Measurements from ENCODE around the gene ANKRD18A.
A peak's percentile ranks its signal among the peaks of the same experiment; 100 is the strongest.

The ANKRD18A gene

GRCh38 chr9:38651400-38652042, 31.1 kb upstream of the ANKRD18A start:
- POLR2A ChIA-PET, result no interaction called here
- no peak for TF ChIP-seq ZNF560 (tag by site-specific recombination; IDR thresholded peaks at IDR 0.05; ENCODE audit: borderline replicate concordance)
- TF ChIP-seq EGR2 (tag by site-specific recombination; IDR thresholded peaks at IDR 0.05; ENCODE audit: low read depth), result 0 out of 2 replicates have a peak, but pooled peaks have one; percentile 8
- H3K4me3 ChIP-seq (ENCODE audit: low read depth, low read length), result no peak overlapping the region
- no peaks in the 10 kb centered on the region for H3K36me3 ChIP-seq (ENCODE audit: control insufficient read depth in 2 of 2, insufficient read depth in 1 of 2, low read length in 2 of 2)
- H3K9me3 ChIP-seq (ENCODE audit: control insufficient read depth, insufficient read depth, low read depth, low read length), result no peaks in the 10 kb centered on the region
- CTCF ChIA-PET, result interaction anchor here (2.7 kb wide), 1 partner anchor 9 kb away, joined by 15 read pairs; no protein-coding TSS in a partner anchor
- H3K4me1 ChIP-seq (ENCODE audit: control insufficient read depth, insufficient read depth, low read length), result no peaks in the 10 kb centered on the region
- H3K27ac ChIP-seq (ENCODE audit: extremely low read depth, low read depth, low read length), result no peak overlapping the region

GRCh38 chr9:38650564-38650963, 30.2 kb upstream of the ANKRD18A start:
- Histone ChIP-seq H3K4me3 (ENCODE audit: low read depth, low read length) (no peak overlapping the region), H3K27ac (ENCODE audit: extremely low read depth, low read depth, low read length) (no peak overlapping the region), H3K4me1 (ENCODE audit: control insufficient read depth, insufficient read depth, low read length) (no peaks in the 10 kb centered on the region), H3K36me3 (ENCODE audit: control insufficient read depth in 2 of 2, insufficient read depth in 1 of 2, low read length in 2 of 2) (no peaks in the 10 kb centered on the region), H3K9me3 (ENCODE audit: control insufficient read depth, insufficient read depth, low read depth, low read length) (no peaks in the 10 kb centered on the region)
- POLR2A ChIA-PET, result no interaction called here
- CTCF ChIA-PET, result interaction anchor here (1.3 kb wide), 1 partner anchor 8 kb away, joined by 4 read pairs; no protein-coding TSS in a partner anchor
- TF ChIP-seq ZSCAN4 (tag by site-specific recombination; IDR thresholded peaks at IDR 0.05), result no peak
- no peak for TF ChIP-seq ZNF837 (tag by site-specific recombination; IDR thresholded peaks at IDR 0.05)
- no peak for TF ChIP-seq ZNF529 (tag by site-specific recombination; IDR thresholded peaks at IDR 0.05; ENCODE audit: insufficient replicate concordance)
- no peak for TF ChIP-seq ZNF626 (tag by site-specific recombination; IDR thresholded peaks at IDR 0.05)
- no peak for TF ChIP-seq ZNF175 (tag by site-specific recombination; IDR thresholded peaks at IDR 0.05)
- TF ChIP-seq OVOL3 (tag by site-specific recombination; IDR thresholded peaks at IDR 0.05), result no peak
- TF ChIP-seq GLIS2 (tag by site-specific recombination; IDR thresholded peaks at IDR 0.05), result no peak
- no peak for TF ChIP-seq ZNF433 (tag by site-specific recombination; IDR thresholded peaks at IDR 0.05; ENCODE audit: low read depth)
- no peak for TF ChIP-seq MZF1 (tag by site-specific recombination; IDR thresholded peaks at IDR 0.05; ENCODE audit: borderline replicate concordance)
- TF ChIP-seq ZBTB11 (tag by site-specific recombination; conservative IDR thresholded peaks at IDR 0.05; ENCODE audit: low read depth), result no peak
- TF ChIP-seq ZNF658 (tag by site-specific recombination; IDR thresholded peaks at IDR 0.05), result no peak
- no peak for TF ChIP-seq PRDM2 (tag by site-specific recombination; IDR thresholded peaks at IDR 0.05; ENCODE audit: borderline replicate concordance)
- TF ChIP-seq GFI1B (tag by site-specific recombination; IDR thresholded peaks at IDR 0.05), result no peak
- TF ChIP-seq IKZF3 (tag by site-specific recombination; IDR thresholded peaks at IDR 0.05), result no peak
- TF ChIP-seq ZNF266 (tag by site-specific recombination; IDR thresholded peaks at IDR 0.05; ENCODE audit: low read depth), result no peak
- TF ChIP-seq ZNF704 (tag by site-specific recombination; IDR thresholded peaks at IDR 0.05), result no peak
- TF ChIP-seq ZNF510 (tag by site-specific recombination; IDR thresholded peaks at IDR 0.05; ENCODE audit: insufficient replicate concordance), result no peak

Measured in HEK293 (cell line).